ENCODE measurements around the gene TRMT13. TPM values are rescaled to one million over a fixed set of nuclear protein-coding genes. Genes with fewer than 3 reads are reported as not detected.
A peak's percentile ranks its signal among the peaks of the same experiment; 100 is the strongest.
"Not testable (repeated sequence)": the region's sequence is repeated elsewhere in the genome, so short reads cannot be mapped to it uniquely, and the experiment has no call there.

The TRMT13 gene
- total RNA-seq, 1 donor from 2014 or later: 25.8 TPM

- ATAC-seq (no peak), DNase-seq (ENCODE audit: low spot score) (no peak)
- intact Hi-C loops (cut with DNase I): no loop called here
Measured at GRCh38 chr1:100151679-100152078, 18.7 kb downstream of the TRMT13 start.

- no peak for ATAC-seq
- intact Hi-C loops (cut with DNase I): no loop called here
Measured at GRCh38 chr1:100152271-100152670, 19.3 kb downstream of the TRMT13 start.

GRCh38 chr1:100162881-100163280 lies 29.9 kb downstream of the TRMT13 start:
- ATAC-seq (no peak), DNase-seq (ENCODE audit: low spot score) (no peak)
- intact Hi-C loops (cut with DNase I): no loop called here

More at GRCh38 chr1:100152271-100152670, 19.3 kb downstream of the TRMT13 start:
- no peak for DNase-seq (ENCODE audit: low spot score)

- DNase-seq (ENCODE audit: low spot score) (no peak), ATAC-seq (peak; percentile 73)
- intact Hi-C loops (cut with DNase I): no loop called here
Measured at GRCh38 chr1:100164216-100164615, 31.3 kb downstream of the TRMT13 start.

GRCh38 chr1:100164702-100165101 lies 31.7 kb downstream of the TRMT13 start:
- peak; percentile 34 for ATAC-seq
- no peak for DNase-seq (ENCODE audit: low spot score)
- intact Hi-C loops (cut with DNase I): no loop called here

GRCh38 chr1:100168051-100168450 lies 35.1 kb downstream of the TRMT13 start:
- no peak for DNase-seq (ENCODE audit: low spot score)
- intact Hi-C loops (cut with DNase I): no loop called here
- no peak for ATAC-seq

GRCh38 chr1:100177295-100178041 lies 44.5 kb downstream of the TRMT13 start:
- ATAC-seq: no peak
- DNase-seq (ENCODE audit: low spot score): no peak
- intact Hi-C loops (cut with DNase I): no loop called here

- intact Hi-C loops (cut with DNase I): no loop called here
- no peak for ATAC-seq
- no peak for DNase-seq (ENCODE audit: low spot score)
Measured at GRCh38 chr1:100178091-100178490, 45.1 kb downstream of the TRMT13 start, which contains the start of gene LRRC39. TSS of gene LRRC39 (minus strand) at chr1:100178256. CDS start at chr1:100168516, 9,740 bp downstream.

- intact Hi-C loops (cut with DNase I): no loop called here
- DNase-seq (ENCODE audit: low spot score): no peak
Measured at GRCh38 chr1:100183370-100183769, 50.4 kb downstream of the TRMT13 start.

GRCh38 chr1:100184536-100184935 lies 51.6 kb downstream of the TRMT13 start:
- ATAC-seq: no peak
- no peak for DNase-seq (ENCODE audit: low spot score)
- intact Hi-C loops (cut with DNase I): no loop called here

More at GRCh38 chr1:100183370-100183769, 50.4 kb downstream of the TRMT13 start:
- ATAC-seq: no peak

- intact Hi-C loops (cut with DNase I): no loop called here
- DNase-seq (ENCODE audit: low spot score) (peak; percentile 63), ATAC-seq (peak; percentile 83)
Measured at GRCh38 chr1:100187912-100188311, 54.9 kb downstream of the TRMT13 start.

GRCh38 chr1:100188617-100189016 lies 55.7 kb downstream of the TRMT13 start:
- no peak for DNase-seq (ENCODE audit: low spot score)
- ATAC-seq: peak; percentile 69
- intact Hi-C loops (cut with DNase I): no loop called here

GRCh38 chr1:100198596-100198995 lies 65.6 kb downstream of the TRMT13 start:
- ATAC-seq (no peak), DNase-seq (ENCODE audit: low spot score) (no peak)
- intact Hi-C loops (cut with DNase I): no loop called here

- ATAC-seq; intact Hi-C loops (cut with DNase I); DNase-seq (ENCODE audit: low spot score): not testable (repeated sequence)
Measured at GRCh38 chr1:100200060-100200459, 67.1 kb downstream of the TRMT13 start.

Other genes with a start within 250 kb of the TRMT13 start
- gene SLC35A3, start 163.2 kb upstream of the TRMT13 start, total RNA-seq: 23.8 TPM
- 3.1 TPM for gene SASS6, start 233 bp upstream of the TRMT13 start, total RNA-seq
- 1.7 TPM for gene LRRC39, start 45.1 kb downstream of the TRMT13 start, total RNA-seq
- 16.2 TPM for gene DBT, start 116.7 kb downstream of the TRMT13 start, total RNA-seq
- gene RTCA, start 133.1 kb downstream of the TRMT13 start, total RNA-seq: 23.6 TPM
- 16.8 TPM for gene CDC14A, start 219.3 kb downstream of the TRMT13 start, total RNA-seq